ENCODE measurements around the gene ACTG2.

ACTG2 gene

GRCh38 chr2:73925033-73925704 is 32.4 kb downstream of the ACTG2 start:
- no peak overlapping the region for H3K27ac ChIP-seq
- TF ChIP-seq ZFX (IDR thresholded peaks at IDR 0.05), result no peak
- no peak for TF ChIP-seq CTCF (conservative IDR thresholded peaks at IDR 0.05)

GRCh38 chr2:73925853-73926492 is 33.2 kb downstream of the ACTG2 start:
- no peak for TF ChIP-seq CTCF (conservative IDR thresholded peaks at IDR 0.05)
- H3K27ac ChIP-seq, result no peak overlapping the region

- H3K27ac ChIP-seq, result peak within 1 kb of the TSS; percentile 79
- TF ChIP-seq ZFX (IDR thresholded peaks at IDR 0.05), result peak; percentile 89
- TF ChIP-seq CTCF (conservative IDR thresholded peaks at IDR 0.05), result no peak
These were observed 33.9 kb downstream of the ACTG2 start, which contains the start of gene DGUOK for GRCh38 chr2:73926493-73927327. DGUOK (plus strand) TSS chr2:73926880; CDS start chr2:73926911, 31 bp downstream.

- peak overlapping the region; percentile 79 for H3K27ac ChIP-seq
- TF ChIP-seq ZFX (IDR thresholded peaks at IDR 0.05) (no peak), CTCF (conservative IDR thresholded peaks at IDR 0.05) (no peak)
These were observed 34.5 kb downstream of the ACTG2 start for GRCh38 chr2:73927344-73927743.

- TF ChIP-seq CTCF (conservative IDR thresholded peaks at IDR 0.05) (no peak), ZFX (IDR thresholded peaks at IDR 0.05) (no peak)
- H3K27ac ChIP-seq, result no peak overlapping the region
These were observed 36.1 kb downstream of the ACTG2 start for GRCh38 chr2:73928963-73929347.

GRCh38 chr2:73930386-73930785 is 37.6 kb downstream of the ACTG2 start:
- no peak overlapping the region for H3K27ac ChIP-seq
- TF ChIP-seq CTCF (conservative IDR thresholded peaks at IDR 0.05) (no peak), ZFX (IDR thresholded peaks at IDR 0.05) (no peak)

Data from C4-2B (cell line).